Tongue (tissue), 2 donors: ENCODE data around the gene UBA7. TPM values are rescaled to one million over a fixed set of nuclear protein-coding genes. Genes with fewer than 3 reads are reported as not detected.

Experiments used
- small RNA-seq: library from RNA; depleted of rRNA; stranded (forward); fragments of <200 nt; gene quantifications from one replicate; pipeline ENCODE3, GENCODE V24; 2014; ENCODE audit warnings: low replicate concordance
- total RNA-seq: library from RNA; depleted of rRNA; stranded (reverse); fragments of >200 nt; gene quantifications from one replicate; pipeline ENCODE4 v1.2.3, GENCODE V29; 2014

UBA7 gene
- total RNA-seq, 1 donor from 2014 or later, result 17.4 TPM

Small RNAs within 50 kb of the gene (small RNA-seq; reads per million reads assigned to genes)
- not detected for gene COX6CP14
- gene RN7SL217P, result not detected

Other genes with a start within 250 kb of the UBA7 start
- gene APEH, start 139.6 kb downstream of the UBA7 start, total RNA-seq, result 82.7 TPM
- gene MST1, start 124.5 kb downstream of the UBA7 start, total RNA-seq, result 8.1 TPM
- gene RNF123, start 124.4 kb downstream of the UBA7 start, total RNA-seq, result 60.4 TPM
- 2.8 TPM for gene AMIGO3, start 94.3 kb downstream of the UBA7 start, total RNA-seq
- gene GMPPB, start 90.0 kb downstream of the UBA7 start, total RNA-seq, result 22.8 TPM
- gene IP6K1, start 27.4 kb downstream of the UBA7 start, total RNA-seq, result 35.6 TPM
- gene CDHR4, start 14.1 kb downstream of the UBA7 start, total RNA-seq, result not detected
- 12.3 TPM for gene INKA1, start 10.7 kb downstream of the UBA7 start, total RNA-seq
- gene TRAIP, start 42.6 kb upstream of the UBA7 start, total RNA-seq, result 1.6 TPM
- 0.51 TPM for gene CAMKV, start 56.0 kb upstream of the UBA7 start, total RNA-seq
- gene MST1R, start 89.9 kb upstream of the UBA7 start, total RNA-seq, result 5.7 TPM
- 4.4 TPM for gene MON1A, start 115.9 kb upstream of the UBA7 start, total RNA-seq
- gene RBM6, start 126.2 kb upstream of the UBA7 start, total RNA-seq, result 98.1 TPM